HG02571 (cell line): ENCODE results near the gene RAB3IL1.

Source experiments
- ATAC-seq: cut with Tn5 transposase; IDR thresholded peaks from one replicate; pipeline ENCODE4 v1.9.1; 2021; ENCODE audit warnings: mild to moderate bottlenecking, moderate library complexity; ENCODE audit not compliant: unreplicated experiment

Gene RAB3IL1

DNA sequence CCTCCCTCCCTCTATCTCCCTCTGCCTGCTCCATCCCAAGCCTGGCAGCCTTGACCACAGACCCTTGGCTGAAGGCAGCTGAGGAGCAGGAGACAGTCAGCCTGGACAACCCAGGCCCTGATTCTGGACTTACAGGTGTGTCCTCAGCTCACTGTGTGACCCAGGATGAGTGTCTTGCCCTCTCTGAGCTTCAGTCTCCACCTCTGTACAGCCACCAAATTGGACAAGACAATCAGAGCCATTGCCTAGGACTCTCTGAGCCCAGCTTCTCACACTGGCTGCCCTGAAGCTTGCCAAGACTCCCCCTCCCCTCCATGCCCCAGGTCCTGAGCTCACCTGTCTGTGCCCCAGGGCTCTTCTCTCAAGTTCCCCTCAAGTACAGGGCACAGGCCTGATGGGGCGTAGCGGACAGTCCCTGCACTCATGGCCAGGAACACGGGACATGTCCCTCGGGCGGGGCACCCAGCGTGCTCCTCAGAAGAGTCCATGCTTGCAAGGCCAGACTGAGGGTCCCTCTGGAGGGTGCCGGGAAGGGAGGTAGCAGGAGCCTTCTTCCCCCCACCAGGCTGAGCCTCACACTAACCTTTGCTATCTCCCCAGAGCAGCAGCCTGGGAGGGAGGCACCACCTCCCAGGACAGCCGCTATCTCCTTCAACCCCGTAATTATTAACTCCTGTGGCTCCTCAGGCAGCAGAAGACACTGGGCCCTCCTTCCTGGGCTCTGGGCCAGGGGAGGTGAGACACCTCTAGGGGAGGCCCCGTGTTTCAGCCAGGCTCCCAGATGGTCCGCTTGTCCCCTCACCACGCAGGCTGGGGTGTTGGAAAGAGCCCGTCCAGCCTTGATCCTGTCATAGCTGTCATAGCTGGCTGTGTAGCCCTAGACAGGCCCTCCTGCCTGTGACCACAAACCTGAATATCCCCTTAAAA lies 2.6 kb upstream of the RAB3IL1 start:
- no peak for ATAC-seq

DNA sequence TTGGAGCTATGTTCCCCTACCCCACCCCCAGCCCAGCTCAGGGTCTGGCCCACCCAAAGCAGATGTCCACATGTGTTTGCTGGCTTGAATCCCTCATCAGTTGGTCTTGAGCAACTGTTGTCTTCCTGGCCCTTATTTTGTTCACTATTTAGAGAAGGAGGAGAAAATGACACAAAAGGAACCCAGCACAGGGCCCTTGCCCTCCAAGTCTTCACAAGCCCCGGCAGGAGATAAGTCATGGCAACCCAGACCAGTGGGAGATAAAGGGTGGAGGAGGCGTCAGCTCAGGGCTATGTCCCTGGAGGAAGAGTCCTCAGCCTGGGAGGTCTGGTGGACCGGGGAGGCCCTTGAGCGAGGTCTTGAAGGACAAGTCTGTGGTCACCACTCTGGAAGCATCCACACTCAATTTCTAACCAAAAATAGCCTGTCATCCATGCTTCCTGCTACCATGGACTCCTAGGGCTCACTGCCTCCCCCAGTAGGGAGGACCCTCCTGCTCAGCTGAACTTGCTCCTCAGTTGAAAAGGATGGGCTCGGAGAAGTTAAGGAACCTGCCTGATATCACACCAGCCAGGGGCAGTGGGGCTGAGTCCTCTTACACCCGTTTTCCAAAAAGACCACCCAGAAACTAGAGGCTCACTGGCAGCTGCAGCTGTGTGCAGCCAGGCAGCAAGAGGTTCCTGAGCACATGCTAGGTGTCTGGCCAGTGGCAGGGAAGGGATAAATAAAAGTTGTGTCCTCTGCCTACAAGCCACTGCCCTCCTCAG lies 1.8 kb upstream of the RAB3IL1 start:
- no peak for ATAC-seq

DNA sequence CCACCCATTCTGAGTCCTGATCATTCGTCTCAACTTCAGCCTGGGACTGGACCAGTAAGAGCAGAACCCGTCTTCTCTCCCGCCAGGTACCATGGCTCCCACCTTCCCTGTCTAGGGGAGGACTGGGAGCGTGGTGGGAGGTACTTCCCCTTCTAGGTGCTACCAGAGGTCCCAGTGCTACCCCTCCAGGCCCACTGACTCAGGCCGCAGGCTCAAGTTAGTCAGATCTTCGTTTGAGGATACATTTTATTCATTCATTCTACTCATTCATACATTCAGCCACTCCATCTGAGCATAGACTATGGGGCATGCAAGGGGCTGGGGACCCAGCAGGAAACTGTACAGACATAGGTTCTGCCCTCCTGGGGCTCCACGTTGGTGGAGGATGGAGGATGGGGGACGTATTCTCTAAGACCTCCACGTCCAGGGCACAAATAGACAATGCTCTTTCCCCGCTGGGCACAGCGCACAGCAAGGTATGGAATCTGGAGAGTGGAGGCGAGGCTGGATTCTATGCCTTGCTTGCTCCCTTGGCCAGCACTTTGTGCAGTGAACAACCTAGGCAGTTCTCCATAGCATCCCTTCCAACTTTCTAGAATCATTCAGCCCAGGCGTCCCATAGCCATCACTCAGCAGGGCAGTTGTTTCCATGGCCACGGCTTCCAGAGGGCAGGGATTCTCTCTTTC lies 1.0 kb upstream of the RAB3IL1 start:
- no peak for ATAC-seq

- ATAC-seq = no peak
Measured at GRCh38 chr11:61916737-61917333, 531 bp downstream of the RAB3IL1 start.

GRCh38 chr11:61914471-61915171 lies 2.7 kb downstream of the RAB3IL1 start:
- ATAC-seq = no peak

- ATAC-seq = no peak
Measured at GRCh38 chr11:61913699-61914395, 3.5 kb downstream of the RAB3IL1 start.

GRCh38 chr11:61912991-61913698 lies 4.2 kb downstream of the RAB3IL1 start:
- ATAC-seq = no peak

DNA sequence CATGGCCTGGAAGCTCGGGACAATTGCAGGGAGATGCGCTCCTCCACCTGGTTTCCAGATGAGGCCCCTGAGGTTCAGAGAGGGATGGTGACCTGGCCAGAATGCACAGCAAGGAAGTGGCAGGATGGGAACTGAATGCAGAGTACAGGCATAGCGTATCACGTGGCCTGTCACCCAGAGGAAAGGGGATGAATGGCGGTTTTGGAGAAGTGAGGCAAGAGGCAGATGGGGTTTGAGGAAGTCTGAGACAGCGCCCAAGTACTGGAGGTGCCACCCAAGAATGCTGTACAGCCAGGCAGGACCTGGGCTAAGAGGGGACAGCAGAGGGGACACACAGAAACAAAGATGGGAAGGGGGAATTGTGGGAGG lies 4.9 kb downstream of the RAB3IL1 start:
- no peak for ATAC-seq

- no peak for ATAC-seq
Measured at GRCh38 chr11:61911701-61912529, 5.5 kb downstream of the RAB3IL1 start.

- ATAC-seq = no peak
Measured at GRCh38 chr11:61911128-61911700, 6.2 kb downstream of the RAB3IL1 start.

GRCh38 chr11:61910187-61911127 lies 6.9 kb downstream of the RAB3IL1 start:
- ATAC-seq = no peak

DNA sequence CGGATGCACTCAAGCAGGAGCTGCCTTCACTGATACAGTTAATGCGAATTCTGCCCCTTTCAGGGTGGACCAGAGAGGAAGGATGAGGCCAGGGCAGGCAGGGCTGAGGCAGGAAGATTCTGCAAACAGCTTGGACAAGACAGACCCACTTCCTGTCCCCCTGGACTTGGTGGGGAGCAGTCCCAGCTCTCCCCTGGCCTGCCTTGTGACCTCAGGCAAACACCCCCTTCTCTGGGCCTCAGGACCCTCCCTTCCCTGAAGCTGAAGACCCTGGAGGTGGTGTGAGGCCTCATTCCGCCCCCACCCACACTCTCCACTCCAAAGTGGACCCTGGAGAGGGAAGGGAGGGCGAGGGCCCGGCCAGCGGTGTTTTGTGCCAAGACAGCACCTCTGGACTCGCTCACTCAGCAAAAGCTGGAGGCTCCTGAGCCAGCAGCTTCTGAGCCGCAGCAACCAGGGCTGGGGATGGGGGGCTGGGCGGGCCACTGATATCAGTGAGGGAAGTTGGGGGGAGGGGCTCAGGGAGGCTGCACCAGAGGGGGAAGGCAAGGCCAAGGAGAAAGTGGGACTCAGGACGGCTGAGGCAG lies 8.5 kb downstream of the RAB3IL1 start:
- no peak for ATAC-seq

- no peak for ATAC-seq
Measured at GRCh38 chr11:61907871-61908729, 9.3 kb downstream of the RAB3IL1 start.

- ATAC-seq = no peak
Measured at GRCh38 chr11:61907282-61907681, 10.1 kb downstream of the RAB3IL1 start.

DNA sequence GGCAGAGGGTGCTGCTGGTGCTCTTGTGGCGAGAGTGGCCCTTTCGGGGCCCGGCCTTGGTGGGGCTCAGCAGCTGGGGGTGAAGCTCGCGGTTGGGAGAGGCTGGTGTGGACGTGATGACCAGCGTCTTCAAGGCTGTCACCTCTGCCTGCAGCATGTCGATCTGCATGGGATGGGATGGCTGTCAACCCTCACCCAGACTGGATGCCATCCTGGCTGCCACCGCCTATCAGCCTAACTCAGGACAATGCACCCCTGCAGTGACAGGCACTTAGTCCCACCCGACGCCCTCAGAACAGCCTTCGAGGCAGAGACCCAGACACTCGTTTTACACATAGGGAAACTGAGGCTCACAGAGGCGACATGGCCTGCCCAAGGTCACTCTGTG lies 10.8 kb downstream of the RAB3IL1 start:
- no peak for ATAC-seq
